Neural cell (in vitro differentiated cells): ENCODE measurements around the gene CRYZ. TPM values are rescaled to one million over a fixed set of nuclear protein-coding genes. Genes with fewer than 3 reads are reported as not detected.
"Not testable (repeated sequence)": the region's sequence is repeated elsewhere in the genome, so short reads cannot be mapped to it uniquely, and the experiment has no call there.

Source experiments
- H2AFZ ChIP-seq: fragments of 200-600, 300-800 bp; sonication (generic), shearing (Covaris generic); 2 replicates; pipeline ENCODE4 v1.6.0; 2014; ENCODE audit warnings: low read depth, mild to moderate bottlenecking, antibody characterized with exemption, low read length, moderate library complexity
- H3F3A ChIP-seq: fragments of 200-600 bp; shearing (Covaris generic); 2 replicates; pipeline ENCODE4 v1.6.1; 2016; ENCODE audit warnings: mild to moderate bottlenecking, moderate library complexity, mixed read lengths, antibody characterized with exemption, low read length; ENCODE audit not compliant: insufficient read depth, poor library complexity, severe bottlenecking
- H3K27ac ChIP-seq: fragments of 200-600, 300-800 bp; sonication (generic), shearing (Covaris generic); 2 replicates; pipeline ENCODE4 v1.5.1; 2014; ENCODE audit warnings: mild to moderate bottlenecking, low read length, moderate library complexity
- H3K27me3 ChIP-seq: fragments of 300-800, 200-600 bp; sonication (generic), shearing (Covaris generic); 2 replicates; pipeline ENCODE4 v1.6.0; 2014; ENCODE audit warnings: mild to moderate bottlenecking, low read depth, low read length, moderate library complexity; ENCODE audit not compliant: insufficient read depth
- H3K36me3 ChIP-seq: fragments of 300-800, 200-600 bp; sonication (generic), shearing (Covaris generic); 2 replicates; pipeline ENCODE4 v1.5.1; 2014; ENCODE audit warnings: mild to moderate bottlenecking, antibody characterized with exemption, low read length, moderate library complexity; ENCODE audit not compliant: insufficient read depth
- H3K4me2 ChIP-seq: fragments of 300-800, 200-600 bp; sonication (generic), shearing (Covaris generic); 2 replicates; pipeline ENCODE4 v1.6.0; 2014; ENCODE audit warnings: mild to moderate bottlenecking, low read length
- H3K4me3 ChIP-seq: fragments of 300-800, 200-600 bp; sonication (generic), shearing (Covaris generic); 2 replicates; pipeline ENCODE4 v1.5.1; 2014; ENCODE audit warnings: mild to moderate bottlenecking, low read length, moderate library complexity
- H3K79me2 ChIP-seq: fragments of 200-600 bp; shearing (Covaris generic); replicated peaks from 2 replicates; pipeline ENCODE4 v1.6.0; 2014; ENCODE audit warnings: mild to moderate bottlenecking, low read length, moderate library complexity; ENCODE audit not compliant: insufficient read depth
- H3K9ac ChIP-seq: fragments of 300-800, 200-600 bp; sonication (generic), shearing (Covaris generic); 2 replicates; pipeline ENCODE4 v1.6.1; 2016; ENCODE audit warnings: mild to moderate bottlenecking, low read length, mixed read lengths
- H3K9me2 ChIP-seq: fragments of 200-600 bp; shearing (Covaris generic); 2 replicates; pipeline ENCODE4 v1.6.1; 2016; ENCODE audit warnings: mild to moderate bottlenecking, low read length, mixed read lengths; ENCODE audit not compliant: insufficient read depth
- H3K9me3 ChIP-seq: fragments of 200-600, 300-800 bp; sonication (generic), shearing (Covaris generic); 2 replicates; pipeline ENCODE4 v1.6.1; 2016; ENCODE audit warnings: mild to moderate bottlenecking, mixed run types, low read length, moderate library complexity, mixed read lengths
- H4K20me1 ChIP-seq: fragments of 200-600 bp; shearing (Covaris generic); 2 replicates; pipeline ENCODE4 v1.6.1; 2016; ENCODE audit warnings: mild to moderate bottlenecking, mixed run types; ENCODE audit not compliant: insufficient read depth
- EP300 ChIP-seq: fragments of 450-650 bp; conservative IDR thresholded peaks from 2 replicates; pipeline ENCODE4 v1.6.1; 2014; ENCODE audit warnings: antibody characterized with exemption, mild to moderate bottlenecking, moderate library complexity; ENCODE audit not compliant: poor library complexity, severe bottlenecking
- MXI1 ChIP-seq: fragments of 450-650 bp; conservative IDR thresholded peaks from 2 replicates; pipeline ENCODE4 v1.6.1; 2014; ENCODE audit warnings: antibody characterized with exemption, mild to moderate bottlenecking; ENCODE audit not compliant: poor library complexity, severe bottlenecking
- POLR2AphosphoS5 ChIP-seq: IDR thresholded peaks from 2 replicates; pipeline ENCODE4 v1.6.1; 2012
- RAD21 ChIP-seq: fragments of 450-650 bp; conservative IDR thresholded peaks from 2 replicates; pipeline ENCODE4 v1.6.1; 2014; ENCODE audit warnings: antibody characterized with exemption, mild to moderate bottlenecking, moderate library complexity
- SMC3 ChIP-seq: fragments of 450-650 bp; conservative IDR thresholded peaks from 2 replicates; pipeline ENCODE4 v1.6.1; 2014; ENCODE audit warnings: antibody characterized with exemption, mild to moderate bottlenecking, moderate library complexity; ENCODE audit not compliant: poor library complexity
- polyA plus RNA-seq: library from polyadenylated mRNA; depleted of rRNA; stranded (reverse); fragments of >200 nt; gene quantifications from 2 replicates; pipeline ENCODE4 v1.2.3, GENCODE V29; 2014
- TF ChIP-seq, protein P1 (sequence below): fragments of 450-650 bp; IDR thresholded peaks from 2 replicates; pipeline ENCODE4 v1.5.1; 2014; ENCODE audit warnings: antibody characterized with exemption, mild to moderate bottlenecking, moderate library complexity; ENCODE audit not compliant: poor library complexity, severe bottlenecking
- TF ChIP-seq, protein P2 (sequence below): IDR thresholded peaks from 2 replicates; pipeline ENCODE4 v1.6.1; 2012; ENCODE audit warnings: borderline replicate concordance

The CRYZ gene
- polyA plus RNA-seq, 1 donor from 2014 or later: 1.9 TPM

DNA sequence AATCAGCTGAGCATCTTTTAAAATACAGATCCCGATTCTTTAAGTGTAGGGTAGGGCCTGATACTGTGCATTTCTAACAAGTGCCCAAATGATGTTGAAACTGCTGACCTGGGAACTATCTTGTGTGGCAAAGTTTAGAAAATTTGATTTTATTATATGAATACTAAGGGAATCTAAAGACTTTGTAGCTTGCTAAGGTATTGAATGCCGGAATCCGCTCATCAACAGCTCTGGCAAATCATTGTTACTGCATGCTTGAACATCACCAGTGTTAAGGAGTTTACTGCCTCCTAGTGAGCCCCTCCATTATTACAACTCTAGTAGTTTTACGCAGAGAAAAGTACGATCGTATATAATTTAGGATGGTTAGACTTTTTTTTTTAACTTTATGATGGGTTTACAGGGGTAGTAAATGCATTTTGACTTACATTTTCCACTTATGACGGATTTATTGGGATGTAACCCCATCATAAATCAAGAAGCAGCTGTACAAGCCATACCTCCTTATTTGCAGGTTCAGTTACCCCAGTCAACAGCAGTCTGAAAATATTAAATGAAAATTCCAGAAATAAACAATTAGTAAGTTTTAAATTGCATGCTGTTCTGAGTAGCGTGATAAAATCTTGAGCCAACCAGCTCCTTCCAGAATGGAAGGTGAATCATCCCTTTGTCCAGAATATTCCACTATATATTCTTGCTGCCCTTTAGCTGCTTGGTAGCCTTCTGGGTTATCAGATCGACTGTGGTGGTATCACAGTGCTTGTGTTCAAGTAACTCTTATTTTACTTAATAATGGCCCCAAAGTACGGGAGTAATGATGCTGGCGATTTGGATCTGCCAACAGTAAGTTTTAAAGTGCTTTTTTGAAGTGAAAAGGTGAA is 994 bp upstream of the CRYZ start:
- Histone ChIP-seq H3K9me3 (no peaks in the 10 kb centered on the region), H3K27ac (no peak overlapping the region), H3K4me2 (peak overlapping the region; percentile 36), H3F3A (no peaks in the 10 kb centered on the region), H3K9ac (peak overlapping the region; percentile 42), H3K27me3 (no peaks in the 10 kb centered on the region), H3K79me2 (no peaks in the 10 kb centered on the region), H3K4me3 (peak overlapping the region; percentile 73), H3K9me2 (no peaks in the 10 kb centered on the region), H3K36me3 (no peaks in the 10 kb centered on the region), H4K20me1 (no peaks in the 10 kb centered on the region), H2AFZ (peak overlapping the region; percentile 29)
- TF ChIP-seq, protein P1, sequence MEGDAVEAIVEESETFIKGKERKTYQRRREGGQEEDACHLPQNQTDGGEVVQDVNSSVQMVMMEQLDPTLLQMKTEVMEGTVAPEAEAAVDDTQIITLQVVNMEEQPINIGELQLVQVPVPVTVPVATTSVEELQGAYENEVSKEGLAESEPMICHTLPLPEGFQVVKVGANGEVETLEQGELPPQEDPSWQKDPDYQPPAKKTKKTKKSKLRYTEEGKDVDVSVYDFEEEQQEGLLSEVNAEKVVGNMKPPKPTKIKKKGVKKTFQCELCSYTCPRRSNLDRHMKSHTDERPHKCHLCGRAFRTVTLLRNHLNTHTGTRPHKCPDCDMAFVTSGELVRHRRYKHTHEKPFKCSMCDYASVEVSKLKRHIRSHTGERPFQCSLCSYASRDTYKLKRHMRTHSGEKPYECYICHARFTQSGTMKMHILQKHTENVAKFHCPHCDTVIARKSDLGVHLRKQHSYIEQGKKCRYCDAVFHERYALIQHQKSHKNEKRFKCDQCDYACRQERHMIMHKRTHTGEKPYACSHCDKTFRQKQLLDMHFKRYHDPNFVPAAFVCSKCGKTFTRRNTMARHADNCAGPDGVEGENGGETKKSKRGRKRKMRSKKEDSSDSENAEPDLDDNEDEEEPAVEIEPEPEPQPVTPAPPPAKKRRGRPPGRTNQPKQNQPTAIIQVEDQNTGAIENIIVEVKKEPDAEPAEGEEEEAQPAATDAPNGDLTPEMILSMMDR: peak; percentile 79
- TF ChIP-seq EP300 (no peak), POLR2AphosphoS5 (no peak), MXI1 (no peak), SMC3 (peak; percentile 64), RAD21 (peak; percentile 69)
- TF ChIP-seq, protein P2, sequence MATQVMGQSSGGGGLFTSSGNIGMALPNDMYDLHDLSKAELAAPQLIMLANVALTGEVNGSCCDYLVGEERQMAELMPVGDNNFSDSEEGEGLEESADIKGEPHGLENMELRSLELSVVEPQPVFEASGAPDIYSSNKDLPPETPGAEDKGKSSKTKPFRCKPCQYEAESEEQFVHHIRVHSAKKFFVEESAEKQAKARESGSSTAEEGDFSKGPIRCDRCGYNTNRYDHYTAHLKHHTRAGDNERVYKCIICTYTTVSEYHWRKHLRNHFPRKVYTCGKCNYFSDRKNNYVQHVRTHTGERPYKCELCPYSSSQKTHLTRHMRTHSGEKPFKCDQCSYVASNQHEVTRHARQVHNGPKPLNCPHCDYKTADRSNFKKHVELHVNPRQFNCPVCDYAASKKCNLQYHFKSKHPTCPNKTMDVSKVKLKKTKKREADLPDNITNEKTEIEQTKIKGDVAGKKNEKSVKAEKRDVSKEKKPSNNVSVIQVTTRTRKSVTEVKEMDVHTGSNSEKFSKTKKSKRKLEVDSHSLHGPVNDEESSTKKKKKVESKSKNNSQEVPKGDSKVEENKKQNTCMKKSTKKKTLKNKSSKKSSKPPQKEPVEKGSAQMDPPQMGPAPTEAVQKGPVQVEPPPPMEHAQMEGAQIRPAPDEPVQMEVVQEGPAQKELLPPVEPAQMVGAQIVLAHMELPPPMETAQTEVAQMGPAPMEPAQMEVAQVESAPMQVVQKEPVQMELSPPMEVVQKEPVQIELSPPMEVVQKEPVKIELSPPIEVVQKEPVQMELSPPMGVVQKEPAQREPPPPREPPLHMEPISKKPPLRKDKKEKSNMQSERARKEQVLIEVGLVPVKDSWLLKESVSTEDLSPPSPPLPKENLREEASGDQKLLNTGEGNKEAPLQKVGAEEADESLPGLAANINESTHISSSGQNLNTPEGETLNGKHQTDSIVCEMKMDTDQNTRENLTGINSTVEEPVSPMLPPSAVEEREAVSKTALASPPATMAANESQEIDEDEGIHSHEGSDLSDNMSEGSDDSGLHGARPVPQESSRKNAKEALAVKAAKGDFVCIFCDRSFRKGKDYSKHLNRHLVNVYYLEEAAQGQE: no peak

DNA sequence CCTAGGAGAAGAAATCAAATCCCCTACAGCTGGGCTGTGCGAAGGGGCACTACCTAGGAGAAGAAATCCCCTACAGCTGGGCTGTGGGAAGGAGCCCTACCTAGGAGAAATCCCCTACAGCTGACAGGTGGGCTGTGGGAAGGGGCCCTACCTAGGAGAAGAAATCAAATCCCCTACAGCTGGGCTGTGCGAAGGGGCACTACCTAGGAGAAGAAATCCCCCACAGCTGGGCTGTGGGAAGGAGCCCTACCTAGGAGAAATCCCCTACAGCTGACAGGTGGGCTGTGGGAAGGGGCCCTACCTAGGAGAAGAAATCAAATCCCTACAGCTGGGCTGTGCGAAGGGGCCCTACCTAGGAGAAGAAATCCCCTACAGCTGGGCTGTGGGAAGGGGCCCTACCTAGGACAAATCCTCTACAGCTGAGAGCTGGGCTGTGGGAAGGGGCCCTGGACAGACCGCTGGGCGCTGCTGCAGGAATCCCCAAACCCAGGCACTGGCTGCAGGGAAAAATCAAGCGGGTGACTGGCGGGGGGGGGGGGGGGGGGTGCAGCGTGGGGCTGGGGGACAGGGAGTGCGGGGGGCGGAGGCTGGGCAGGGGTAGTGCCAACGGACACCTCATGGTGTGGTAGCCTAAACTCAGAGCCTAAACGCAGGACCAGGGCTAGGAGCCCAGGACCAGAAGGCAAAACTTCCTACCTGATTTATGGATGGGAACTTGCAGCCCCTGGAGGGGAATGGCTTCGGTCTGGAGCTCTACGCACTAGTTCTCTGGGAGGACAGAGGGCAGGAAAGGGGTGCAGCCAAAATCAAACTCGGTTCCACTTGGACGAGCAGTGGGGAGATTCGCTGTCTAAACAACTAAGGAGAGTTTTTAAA is 541 bp downstream of the CRYZ start:
- not testable (repeated sequence) for H3K27me3 ChIP-seq, H3K79me2 ChIP-seq, H3K4me2 ChIP-seq, H3F3A ChIP-seq, H4K20me1 ChIP-seq, H3K36me3 ChIP-seq, H3K27ac ChIP-seq, H3K9me2 ChIP-seq, H2AFZ ChIP-seq, H3K9me3 ChIP-seq
- H3K4me3 ChIP-seq: peak overlapping the region; percentile 73
- H3K9ac ChIP-seq: peak overlapping the region; percentile 42
